ENCODE measurements around the gene INHBB. TPM values are rescaled to one million over a fixed set of nuclear protein-coding genes. Genes with fewer than 3 reads are reported as not detected.

INHBB gene
- total RNA-seq, 4 donors from 2014 or later, result 0.15 to 2.5 (median 0.93) TPM

DNA sequence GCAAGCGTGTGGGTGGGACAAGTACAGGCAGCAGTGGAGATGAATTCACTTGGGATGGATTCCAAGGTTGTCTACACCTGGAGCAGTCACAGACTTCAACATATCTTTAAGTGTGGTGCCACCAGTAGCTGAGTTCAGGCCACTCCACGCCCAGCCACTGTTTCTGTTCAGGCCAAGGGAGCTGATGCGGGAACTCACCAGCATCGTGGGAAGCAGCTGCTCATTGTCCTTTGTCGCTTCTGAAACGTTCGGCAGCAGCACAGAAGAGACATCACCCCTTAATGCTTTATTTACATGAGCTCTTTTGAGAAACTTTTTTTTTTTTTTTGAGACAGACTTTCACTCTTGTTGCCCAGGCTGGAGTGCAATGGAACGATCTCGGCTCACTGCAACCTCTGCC is 19.9 kb upstream of the INHBB start:
- 70 to 80% methylated on average over 9 of the region's 9 CpGs for WGBS, 2 donors
- intact Hi-C loops (cut with DNase I), result no loop called here
- H3K4me1 ChIP-seq, result peaks cover 0 to 7% (median 0%) of the 10 kb centered on the region in 3 donors
- DNase-seq, result no peak
- H3K4me3 ChIP-seq, result no peak overlapping the region
- no peak overlapping the region for H3K27ac ChIP-seq
- H3K36me3 ChIP-seq, result no peaks in the 10 kb centered on the region
- TF ChIP-seq POLR2A (IDR thresholded peaks at IDR 0.05), result no peak
- TF ChIP-seq, protein P1, sequence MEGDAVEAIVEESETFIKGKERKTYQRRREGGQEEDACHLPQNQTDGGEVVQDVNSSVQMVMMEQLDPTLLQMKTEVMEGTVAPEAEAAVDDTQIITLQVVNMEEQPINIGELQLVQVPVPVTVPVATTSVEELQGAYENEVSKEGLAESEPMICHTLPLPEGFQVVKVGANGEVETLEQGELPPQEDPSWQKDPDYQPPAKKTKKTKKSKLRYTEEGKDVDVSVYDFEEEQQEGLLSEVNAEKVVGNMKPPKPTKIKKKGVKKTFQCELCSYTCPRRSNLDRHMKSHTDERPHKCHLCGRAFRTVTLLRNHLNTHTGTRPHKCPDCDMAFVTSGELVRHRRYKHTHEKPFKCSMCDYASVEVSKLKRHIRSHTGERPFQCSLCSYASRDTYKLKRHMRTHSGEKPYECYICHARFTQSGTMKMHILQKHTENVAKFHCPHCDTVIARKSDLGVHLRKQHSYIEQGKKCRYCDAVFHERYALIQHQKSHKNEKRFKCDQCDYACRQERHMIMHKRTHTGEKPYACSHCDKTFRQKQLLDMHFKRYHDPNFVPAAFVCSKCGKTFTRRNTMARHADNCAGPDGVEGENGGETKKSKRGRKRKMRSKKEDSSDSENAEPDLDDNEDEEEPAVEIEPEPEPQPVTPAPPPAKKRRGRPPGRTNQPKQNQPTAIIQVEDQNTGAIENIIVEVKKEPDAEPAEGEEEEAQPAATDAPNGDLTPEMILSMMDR (IDR thresholded peaks at IDR 0.05), result no peak
- peaks cover 0 to 85% (median 0%) of the 10 kb centered on the region in 4 donors for H3K27me3 ChIP-seq
- H3K9me3 ChIP-seq, result no peaks in the 10 kb centered on the region

DNA sequence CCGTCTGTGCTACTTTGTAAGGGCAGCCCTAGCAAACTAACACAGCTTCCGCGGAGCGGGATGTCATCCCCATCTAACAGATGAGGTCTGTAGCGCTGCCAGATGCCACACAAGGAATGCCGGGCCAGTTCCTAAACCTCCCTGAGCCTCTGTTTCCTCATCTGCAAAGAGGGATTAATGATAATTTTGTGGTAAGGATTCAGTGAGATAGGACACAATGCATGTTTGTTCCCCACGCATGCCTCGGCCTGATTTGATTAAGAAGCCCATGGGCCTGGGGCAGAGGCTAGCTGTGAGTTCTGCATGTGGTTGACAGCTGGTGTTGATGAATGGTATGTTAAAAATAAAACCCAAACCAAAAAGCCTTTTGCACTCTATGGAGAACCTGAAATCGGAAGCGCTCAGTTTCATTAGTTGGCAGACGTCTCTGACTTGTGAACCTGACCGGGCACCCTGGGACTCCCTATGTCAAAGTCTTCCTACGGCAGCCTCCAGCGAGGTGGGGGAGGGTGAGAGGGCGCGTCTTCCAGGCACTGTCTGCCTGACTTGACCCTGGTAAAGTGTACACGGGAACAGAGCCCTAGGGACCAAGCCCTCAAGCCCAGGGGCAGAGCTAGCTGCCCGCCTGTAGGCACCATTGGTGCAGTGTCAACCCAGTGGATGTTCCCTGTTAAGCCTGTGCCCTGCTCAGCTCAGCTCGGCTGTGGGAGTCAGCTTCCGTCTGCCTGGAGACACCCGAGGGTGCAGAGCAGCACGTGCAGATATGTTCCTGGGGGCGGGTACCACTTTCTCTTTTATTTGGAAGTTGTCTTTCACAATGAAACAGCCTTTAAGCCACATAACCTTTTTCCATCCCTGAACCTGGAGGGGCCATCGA is 14.8 kb upstream of the INHBB start:
- no peak for DNase-seq
- 44 to 49% methylated on average over 13 to 18 of the region's 24 CpGs for WGBS, 2 donors
- TF ChIP-seq, protein P1 (IDR thresholded peaks at IDR 0.05), result no peak
- TF ChIP-seq POLR2A (IDR thresholded peaks at IDR 0.05), result no peak
- H3K4me3 ChIP-seq, result no peak overlapping the region
- H3K27ac ChIP-seq, result no peak overlapping the region
- H3K36me3 ChIP-seq, result no peaks in the 10 kb centered on the region
- peaks cover 0 to 7% (median 0%) of the 10 kb centered on the region in 3 donors for H3K4me1 ChIP-seq
- no peaks in the 10 kb centered on the region for H3K9me3 ChIP-seq
- intact Hi-C loops (cut with DNase I), result no loop called here
- H3K27me3 ChIP-seq, result peaks cover 0 to 87% (median 3%) of the 10 kb centered on the region in 4 donors

DNA sequence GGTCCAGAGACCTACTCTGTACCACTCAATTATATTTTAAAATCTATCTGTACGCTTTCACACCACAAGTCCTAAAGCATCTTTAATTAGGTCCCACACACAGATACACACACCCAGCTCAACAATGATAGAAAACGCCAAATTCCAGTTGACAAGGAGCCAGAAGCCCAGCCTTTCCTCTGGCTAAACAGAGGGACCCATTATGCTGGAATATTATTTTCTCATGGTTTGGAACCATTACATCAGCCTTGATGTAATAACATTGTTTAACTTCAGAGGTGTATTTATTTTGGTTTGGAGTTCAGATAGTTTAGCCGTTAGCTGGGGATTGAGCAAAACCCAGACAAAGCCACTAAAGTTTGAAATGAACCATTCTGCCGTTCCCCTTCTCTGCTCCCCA is 14.0 kb upstream of the INHBB start:
- Histone ChIP-seq H3K4me3 (no peak overlapping the region), H3K9me3 (no peaks in the 10 kb centered on the region), H3K36me3 (no peaks in the 10 kb centered on the region), H3K27ac (no peak overlapping the region), H3K4me1 (peaks cover 0 to 7% (median 0%) of the 10 kb centered on the region in 3 donors), H3K27me3 (peaks cover 0 to 87% (median 3%) of the 10 kb centered on the region in 4 donors)
- WGBS, 2 donors, result 30 to 56% methylated on average over 3 to 4 of the region's 4 CpGs
- intact Hi-C loops (cut with DNase I), result no loop called here
- no peak for DNase-seq
- TF ChIP-seq, protein P1 (IDR thresholded peaks at IDR 0.05), result no peak
- TF ChIP-seq POLR2A (IDR thresholded peaks at IDR 0.05), result no peak

DNA sequence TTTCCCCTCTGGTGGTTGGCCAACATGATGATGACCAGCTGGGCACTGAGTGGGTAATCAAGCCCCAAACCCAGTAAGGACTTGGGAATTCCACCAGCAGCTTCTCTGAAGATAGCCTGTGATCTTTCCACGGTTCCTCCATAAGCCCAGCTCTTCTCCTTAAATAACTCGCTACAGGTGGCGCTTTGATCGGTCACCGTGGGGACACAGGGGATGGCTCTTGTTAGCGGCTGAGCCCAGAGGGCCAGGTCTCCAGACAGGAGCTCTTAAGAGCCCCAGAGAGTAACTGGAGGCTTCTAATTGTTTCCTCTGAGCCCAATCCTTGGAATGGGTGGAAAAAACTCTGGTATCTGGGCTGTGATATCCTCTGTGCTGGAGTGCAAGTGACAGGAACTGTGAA is 13.6 kb upstream of the INHBB start:
- H3K36me3 ChIP-seq, result no peaks in the 10 kb centered on the region
- TF ChIP-seq, protein P1 (IDR thresholded peaks at IDR 0.05), result no peak
- TF ChIP-seq POLR2A (IDR thresholded peaks at IDR 0.05), result no peak
- H3K9me3 ChIP-seq, result no peaks in the 10 kb centered on the region
- intact Hi-C loops (cut with DNase I), result no loop called here
- H3K4me3 ChIP-seq, result no peak overlapping the region
- WGBS, 2 donors, result 91% methylated on average over 6 of the region's 6 CpGs; no CpG with 5 or more reads in 1 of the 2 donors
- peaks cover 0 to 87% (median 3%) of the 10 kb centered on the region in 4 donors for H3K27me3 ChIP-seq
- DNase-seq, result no peak
- H3K4me1 ChIP-seq, result peaks cover 0 to 7% (median 0%) of the 10 kb centered on the region in 3 donors
- H3K27ac ChIP-seq, result no peak overlapping the region

DNA sequence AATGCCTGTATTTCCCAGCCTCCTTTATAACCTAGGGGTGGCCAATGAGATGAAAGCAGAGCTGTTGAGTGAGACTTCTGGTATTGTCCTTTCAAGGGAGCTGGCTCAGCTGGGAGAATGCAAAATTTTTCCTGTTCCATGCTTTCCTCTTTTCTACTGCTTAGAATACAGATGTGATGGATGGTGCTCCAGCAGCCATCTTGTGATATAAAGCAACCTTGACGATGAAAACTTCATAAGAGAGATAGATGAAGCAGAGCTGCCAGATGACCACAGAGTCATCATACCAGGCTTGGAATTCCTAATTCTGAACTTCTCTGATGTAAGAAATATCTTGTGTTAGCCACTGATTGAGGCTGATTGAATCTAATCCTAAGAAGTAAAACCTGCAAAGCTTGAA is 11.9 kb upstream of the INHBB start:
- intact Hi-C loops (cut with DNase I), result no loop called here
- DNase-seq, result no peak
- Histone ChIP-seq H3K27me3 (peaks cover 0 to 85% (median 3%) of the 10 kb centered on the region in 4 donors), H3K27ac (no peak overlapping the region), H3K36me3 (no peaks in the 10 kb centered on the region), H3K4me3 (no peak overlapping the region), H3K9me3 (no peaks in the 10 kb centered on the region), H3K4me1 (peaks cover 0 to 7% (median 0%) of the 10 kb centered on the region in 3 donors)
- no peak for TF ChIP-seq POLR2A (IDR thresholded peaks at IDR 0.05)
- TF ChIP-seq, protein P1 (IDR thresholded peaks at IDR 0.05), result no peak
- 90 to 100% methylated on average over 1 of the region's 1 CpG for WGBS, 2 donors
